SU-DHL-6 (cell line): ENCODE results near the gene ESPN.

Experiments used
- CTCF ChIP-seq: fragments of 200-600 bp; sonication (generic); IDR thresholded peaks from one replicate; pipeline ENCODE4 v1.5.1; 2017; ENCODE audit warnings: antibody characterized with exemption, mild to moderate bottlenecking, low read length, moderate library complexity; ENCODE audit not compliant: insufficient read depth, poor library complexity, severe bottlenecking
- EZH2phosphoT487 ChIP-seq: fragments of 200-600 bp; sonication (generic), shearing (Covaris generic); conservative IDR thresholded peaks from 2 replicates; pipeline ENCODE4 v1.6.1; 2018; ENCODE audit warnings: mild to moderate bottlenecking, antibody characterized with exemption, low read length, moderate library complexity, mixed read lengths

- TF ChIP-seq CTCF (no peak), EZH2phosphoT487 (no peak)
These were observed 26.4 kb downstream of the ESPN start for GRCh38 chr1:6450943-6451373.
